K562 (cell line): ENCODE data around the gene SIT1. TPM values are rescaled to one million over a fixed set of nuclear protein-coding genes. Genes with fewer than 3 reads are reported as not detected.

Experiments used
- ATAC-seq: fragments of 200-7000 bp; cut with Tn5 transposase; 3 replicates; pipeline ENCODE4 v1.9.1; 2020; ENCODE audit warnings: moderate library complexity
- BruUV-seq: library from RNA; stranded (reverse); fragments of 400-500 nt; replicated peaks from 2 replicates; lab custom pipeline; 2021; lab: Mats Ljungman, UMichigan
- CTCF ChIA-PET: fragments of 300-600 bp; formaldehyde crosslinking; extraction: SDS; loops from one replicate; lab custom pipeline; 2021; ENCODE audit warnings: low intra/inter-chr PET ratio; lab: Yijun Ruan, JAX
- POLR2A ChIA-PET: fragments of 300-600, 350-650 bp; sonication (Branson Sonifier 250); formaldehyde crosslinking; extraction: SDS; loops from one replicate; lab custom pipeline; 2021; ENCODE audit warnings: antibody characterized with exemption, inconsistent platforms; lab: Yijun Ruan, JAX
- DNase-seq, 4 experiments: peaks; one replicate each; pipeline versions ENCODE4 v3.0.0 to v3.0.0-alpha.2; 2011 to 2018; ENCODE audit warnings: low spot score in 3 of 4, mixed read lengths in 3 of 4; ENCODE audit errors: extremely low read depth in 1 of 4
- FAIRE-seq: peaks from 2 replicates; lab custom pipeline; 2011; peaks lifted over from hg19 to GRCh38; lab: Jason Lieb, UNC
- H2AFZ ChIP-seq: 2 replicates; pipeline ENCODE4 v1.6.0; 2011; ENCODE audit warnings: low read depth, low read length, control low read depth, inconsistent platforms
- H3K27ac ChIP-seq: fragments of 200-600 bp; 3 replicates; pipeline ENCODE4 v1.8.0; 2011; ENCODE audit warnings: low read depth, mild to moderate bottlenecking, control low read depth, inconsistent platforms, low read length, moderate library complexity, mixed read lengths; ENCODE audit errors: extremely low read depth
- H3K27me3 ChIP-seq, 2 experiments: fragments of 300-600 bp in 1 of 2; 2 replicates in 1 of 2; 3 replicates in 1 of 2; pipeline versions ENCODE4 v1.6.0 to v1.8.0; 2011; ENCODE audit warnings: inconsistent platforms in 2 of 2, low read length in 2 of 2, mild to moderate bottlenecking in 1 of 2, mixed read lengths in 1 of 2, moderate library complexity in 1 of 2; ENCODE audit not compliant: control insufficient read depth in 2 of 2, insufficient read depth in 2 of 2
- H3K36me3 ChIP-seq: fragments of 300-600 bp; 3 replicates; pipeline ENCODE4 v1.8.0; 2011; ENCODE audit warnings: mild to moderate bottlenecking, low read length, inconsistent platforms; ENCODE audit not compliant: control insufficient read depth, insufficient read depth
- H3K4me1 ChIP-seq, 2 experiments: fragments of 200-600 bp in 1 of 2; replicated peaks in 1 of 2; 2 replicates in 1 of 2; 3 replicates in 1 of 2; pipeline versions ENCODE4 v1.5.1 to v1.8.0; 2011; ENCODE audit warnings: inconsistent platforms in 2 of 2, low read length in 2 of 2, mild to moderate bottlenecking in 1 of 2, mixed read lengths in 1 of 2, moderate library complexity in 1 of 2; ENCODE audit not compliant: control insufficient read depth in 2 of 2, insufficient read depth in 2 of 2
- H3K4me2 ChIP-seq: 2 replicates; pipeline ENCODE4 v1.6.1; 2011; ENCODE audit warnings: low read length, control low read depth, inconsistent platforms, mixed read lengths; ENCODE audit not compliant: insufficient read depth
- H3K4me3 ChIP-seq: fragments of 200-600 bp; sonication (generic), shearing (Covaris generic); 2 replicates; pipeline ENCODE4 v1.5.1; 2016; ENCODE audit warnings: control low read depth, inconsistent platforms
- H3K79me2 ChIP-seq: fragments of 200-600 bp; 3 replicates; pipeline ENCODE4 v1.8.0; 2011; ENCODE audit warnings: low read length, inconsistent platforms; ENCODE audit not compliant: control insufficient read depth, insufficient read depth
- H3K9ac ChIP-seq, 2 experiments: 2 replicates each; pipeline versions ENCODE4 v1.6.0 to v1.6.1; 2011; ENCODE audit warnings: low read depth in 2 of 2, low read length in 2 of 2, control low read depth in 1 of 2, inconsistent platforms in 1 of 2, mild to moderate bottlenecking in 1 of 2, mixed read lengths in 1 of 2; ENCODE audit not compliant: insufficient read depth in 1 of 2
- H3K9me1 ChIP-seq: one replicate; pipeline ENCODE4 v1.6.0; 2011; ENCODE audit warnings: inconsistent platforms, mild to moderate bottlenecking, low read length, moderate library complexity; ENCODE audit not compliant: control insufficient read depth, insufficient read depth
- H3K9me3 ChIP-seq: replicated peaks from 2 replicates; pipeline ENCODE4 v1.5.1; 2011; ENCODE audit warnings: low read depth, low read length, inconsistent platforms; ENCODE audit not compliant: control insufficient read depth, insufficient read depth
- H4K20me1 ChIP-seq: replicated peaks from 2 replicates; pipeline ENCODE4 v1.6.1; 2011; ENCODE audit warnings: low read length, inconsistent platforms, mixed read lengths; ENCODE audit not compliant: control insufficient read depth, insufficient read depth
- DIDO1 ChIP-seq: fragments of 450-650 bp; IDR thresholded peaks from 2 replicates; pipeline ENCODE4 v1.6.1; 2016; ENCODE audit warnings: low read depth, missing biosample characterization, missing genetic modification characterization
- HDGF ChIP-seq: fragments of 450-650 bp; IDR thresholded peaks from 2 replicates; pipeline ENCODE4 v1.6.1; 2016
- MCM3 ChIP-seq: fragments of 450-650 bp; IDR thresholded peaks from 2 replicates; pipeline ENCODE4 v1.6.1; 2016
- MEIS2 ChIP-seq: fragments of 450-650 bp; IDR thresholded peaks from 2 replicates; pipeline ENCODE4 v1.6.1; 2014; ENCODE audit warnings: mild to moderate bottlenecking; ENCODE audit not compliant: partially characterized antibody
- POLR3G ChIP-seq: IDR thresholded peaks from 2 replicates; pipeline ENCODE4 v1.6.1; 2011; ENCODE audit not compliant: insufficient read length, insufficient replicate concordance; ENCODE audit errors: extremely low read depth
- SPI1 ChIP-seq: IDR thresholded peaks from 2 replicates; pipeline ENCODE4 v1.6.1; 2011; ENCODE audit warnings: low read depth, low read length, control low read depth, borderline replicate concordance
- TBP ChIP-seq: optimal IDR thresholded peaks from 2 replicates; pipeline ENCODE3; 2011; ENCODE audit warnings: low read depth, low read length, improper control_type of control experiment
- ZNF143 ChIP-seq: sonication (generic); formaldehyde crosslinking; IDR thresholded peaks from 2 replicates; pipeline ENCODE4 v1.9.0; 2022; ENCODE audit warnings: mild to moderate bottlenecking, missing genetic modification reagents
- WGBS: fragments of 100-300 bp; shearing (Covaris generic); methylation state at CpG from one replicate; pipeline ENCODE4 v1.1.6; 2016; ENCODE audit warnings: low coverage, mixed read lengths; ENCODE audit not compliant: insufficient coverage; ENCODE audit errors: missing lambda C conversion rate; 5-methylcytosine and 5-hydroxymethylcytosine counted together
- in situ Hi-C: fragments of 300-500 bp; cut with MboI; formaldehyde crosslinking; loops from 4 replicates; pipeline ENCODE4 v1.15.0; 2018; ENCODE audit warnings: inconsistent platforms, mixed read lengths
- intact Hi-C: fragments of 100-400 bp; cut with micrococcal nuclease; formaldehyde crosslinking; loops from 2 replicates; pipeline ENCODE4 v1.14.2; 2022
- polyA plus RNA-seq, 8 experiments: library from polyadenylated mRNA; depleted of rRNA in 4 of 8; stranded (reverse) in 5 of 8; unstranded in 3 of 8; fragments of >200 nt; fragmentation: Nextera tagmentation in 2 of 8; fragmentation: Illumina TruSeq in 1 of 8; extraction: Ambion mirVana in 2 of 8; extraction: Trizol in 1 of 8; gene quantifications; 2 replicates each; pipeline versions ENCODE4 v1.2.1 to v1.2.3, GENCODE V29; 2011 to 2014; ENCODE audit warnings: inconsistent platforms in 1 of 8, missing spikeins in 1 of 8
- total RNA-seq, 7 experiments: library from RNA; depleted of rRNA in 6 of 7; stranded (reverse); fragments of >200 nt in 6 of 7; fragmentation: Illumina TruSeq in 2 of 7; extraction: Trizol in 2 of 7; gene quantifications; 2 replicates each; pipeline versions ENCODE4 v1.2.1 to v1.2.3, GENCODE V29; 2011 to 2021; ENCODE audit warnings: low replicate concordance in 1 of 7
- TF ChIP-seq, protein P1 (sequence below): sonication (generic); formaldehyde crosslinking; IDR thresholded peaks from 2 replicates; pipeline ENCODE4 v1.5.0; 2020; ENCODE audit warnings: missing genetic modification reagents
- TF ChIP-seq, protein P2 (sequence below): fragments of 450-650 bp; formaldehyde crosslinking; IDR thresholded peaks from 2 replicates; pipeline ENCODE4 v1.4.0; 2020; ENCODE audit warnings: mild to moderate bottlenecking
- TF ChIP-seq, protein P3 (sequence below): fragments of 450-650 bp; IDR thresholded peaks from 2 replicates; pipeline ENCODE4 v1.6.1; 2014; ENCODE audit warnings: low read depth, mild to moderate bottlenecking, moderate library complexity, borderline replicate concordance

SIT1 gene
- total and polyA plus RNA-seq, 9 of the 15 experiments (the other 6 are each of a cell fraction or from before 2014, with no cell fraction given) = not detected

DNA sequence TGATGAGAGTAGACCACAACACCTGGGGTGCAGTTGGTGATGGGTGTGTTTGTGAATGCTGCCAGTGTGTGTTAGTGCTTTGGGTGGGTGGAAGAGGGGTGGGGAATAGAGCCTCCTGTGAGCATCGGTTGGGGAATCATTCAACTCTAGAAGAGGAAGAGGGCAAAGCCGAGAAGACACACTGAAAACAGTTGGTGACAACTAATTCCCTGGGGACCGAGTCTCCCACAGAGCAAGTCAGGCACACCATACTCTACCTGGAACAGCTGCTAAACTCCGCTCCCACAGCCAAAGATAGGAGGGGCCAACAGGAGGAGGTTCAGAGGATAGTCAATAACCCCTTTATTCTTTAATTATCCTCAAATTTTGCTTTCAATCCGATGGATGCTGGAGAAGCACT is 15.8 kb upstream of the SIT1 start (continued):
- no peak for TF ChIP-seq MEIS2
- TF ChIP-seq, protein P1, sequence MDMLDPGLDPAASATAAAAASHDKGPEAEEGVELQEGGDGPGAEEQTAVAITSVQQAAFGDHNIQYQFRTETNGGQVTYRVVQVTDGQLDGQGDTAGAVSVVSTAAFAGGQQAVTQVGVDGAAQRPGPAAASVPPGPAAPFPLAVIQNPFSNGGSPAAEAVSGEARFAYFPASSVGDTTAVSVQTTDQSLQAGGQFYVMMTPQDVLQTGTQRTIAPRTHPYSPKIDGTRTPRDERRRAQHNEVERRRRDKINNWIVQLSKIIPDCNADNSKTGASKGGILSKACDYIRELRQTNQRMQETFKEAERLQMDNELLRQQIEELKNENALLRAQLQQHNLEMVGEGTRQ (CRISPR knock-in tag) = no peak

DNA sequence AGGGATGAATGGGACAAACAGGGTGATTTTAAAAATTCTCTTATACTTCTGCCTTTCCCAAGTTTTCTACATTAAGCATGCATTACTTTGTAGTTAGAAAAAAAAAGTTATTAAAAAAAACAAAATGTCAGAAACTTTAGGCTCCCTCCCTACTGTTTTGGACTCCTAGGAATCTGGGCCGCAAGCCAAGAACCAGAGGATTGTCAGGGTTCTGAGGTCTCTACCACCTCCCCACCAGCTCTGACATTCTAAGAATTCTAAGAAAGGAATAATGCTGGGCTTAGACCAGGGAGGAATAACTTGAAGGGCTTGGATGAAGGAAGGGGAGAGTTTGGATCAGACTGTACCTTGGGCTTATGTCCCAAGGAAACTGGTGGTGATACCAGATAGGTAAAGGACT is 15.3 kb upstream of the SIT1 start:
- TF ChIP-seq, protein P2, sequence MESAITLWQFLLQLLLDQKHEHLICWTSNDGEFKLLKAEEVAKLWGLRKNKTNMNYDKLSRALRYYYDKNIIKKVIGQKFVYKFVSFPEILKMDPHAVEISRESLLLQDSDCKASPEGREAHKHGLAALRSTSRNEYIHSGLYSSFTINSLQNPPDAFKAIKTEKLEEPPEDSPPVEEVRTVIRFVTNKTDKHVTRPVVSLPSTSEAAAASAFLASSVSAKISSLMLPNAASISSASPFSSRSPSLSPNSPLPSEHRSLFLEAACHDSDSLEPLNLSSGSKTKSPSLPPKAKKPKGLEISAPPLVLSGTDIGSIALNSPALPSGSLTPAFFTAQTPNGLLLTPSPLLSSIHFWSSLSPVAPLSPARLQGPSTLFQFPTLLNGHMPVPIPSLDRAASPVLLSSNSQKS (CRISPR knock-in tag) = no peak
- TF ChIP-seq DIDO1 (tag) (no peak), POLR3G (no peak), ZNF143 (no peak), SPI1 (no peak), TBP (no peak), HDGF (no peak), MCM3 (no peak)
- TF ChIP-seq, protein P3, sequence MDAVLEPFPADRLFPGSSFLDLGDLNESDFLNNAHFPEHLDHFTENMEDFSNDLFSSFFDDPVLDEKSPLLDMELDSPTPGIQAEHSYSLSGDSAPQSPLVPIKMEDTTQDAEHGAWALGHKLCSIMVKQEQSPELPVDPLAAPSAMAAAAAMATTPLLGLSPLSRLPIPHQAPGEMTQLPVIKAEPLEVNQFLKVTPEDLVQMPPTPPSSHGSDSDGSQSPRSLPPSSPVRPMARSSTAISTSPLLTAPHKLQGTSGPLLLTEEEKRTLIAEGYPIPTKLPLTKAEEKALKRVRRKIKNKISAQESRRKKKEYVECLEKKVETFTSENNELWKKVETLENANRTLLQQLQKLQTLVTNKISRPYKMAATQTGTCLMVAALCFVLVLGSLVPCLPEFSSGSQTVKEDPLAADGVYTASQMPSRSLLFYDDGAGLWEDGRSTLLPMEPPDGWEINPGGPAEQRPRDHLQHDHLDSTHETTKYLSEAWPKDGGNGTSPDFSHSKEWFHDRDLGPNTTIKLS = no peak
- Histone ChIP-seq H2AFZ (peak overlapping the region; percentile 33; the same call in 1 of the 2 replicates), H3K4me3 (no peak overlapping the region), H3K4me2 (no peak overlapping the region), H4K20me1 (no peaks in the 10 kb centered on the region), H3K79me2 (peaks cover 18% of the 10 kb centered on the region), H3K9me3 (no peaks in the 10 kb centered on the region), H3K27me3 (no peaks in the 10 kb centered on the region), H3K9ac (no peak overlapping the region), H3K9me1 (no peaks in the 10 kb centered on the region), H3K27ac (no peak overlapping the region), H3K4me1 (peaks cover 13 to 20% of the 10 kb centered on the region in 2 experiments), H3K36me3 (peaks cover 23% of the 10 kb centered on the region; the same call in 2 of the 3 replicates)
- WGBS = 83% methylated on average over 1 of the region's 1 CpG
- in situ Hi-C loops (no loop called here), intact Hi-C loops (loop anchor here (10.0 kb wide), 1 partner anchor 149 kb away; the partner anchor contains the start of genes HINT2 and SPAG8)
- BruUV-seq = no TSS peak
- ChIA-PET POLR2A (interaction anchor here (1.2 kb wide), 1 partner anchor 8 kb away, joined by 4 read pairs; the partner anchor contains the start of genes CCDC107 and RMRP), CTCF (no interaction called here)
- FAIRE-seq (no peak), ATAC-seq (no peak), DNase-seq (no peak)
